Left lobe of liver (tissue), 2 donors: ENCODE data around the gene MAGI2. TPM values are rescaled to one million over a fixed set of nuclear protein-coding genes. Genes with fewer than 3 reads are reported as not detected.

Source experiments
- ATAC-seq: fragments of 200-7000 bp; cut with Tn5 transposase; one replicate; pipeline ENCODE4 v1.9.1; 2020; ENCODE audit warnings: mild to moderate bottlenecking, moderate library complexity
- DNase-seq: peaks from one replicate; pipeline ENCODE4 v3.0.0-alpha.2; 2020; ENCODE audit warnings: low spot score
- total RNA-seq: library from RNA; stranded (reverse); gene quantifications from one replicate; pipeline ENCODE4 v1.2.1, GENCODE V29; 2021
- donor health status: DM: no; HTN: no; CAD: no; lungs with moderate emphysema.
- donor health status: DM: no; HTN: yes; CAD: no.

Gene MAGI2
- total RNA-seq, 1 donor from 2014 or later = 2.9 TPM

DNA sequence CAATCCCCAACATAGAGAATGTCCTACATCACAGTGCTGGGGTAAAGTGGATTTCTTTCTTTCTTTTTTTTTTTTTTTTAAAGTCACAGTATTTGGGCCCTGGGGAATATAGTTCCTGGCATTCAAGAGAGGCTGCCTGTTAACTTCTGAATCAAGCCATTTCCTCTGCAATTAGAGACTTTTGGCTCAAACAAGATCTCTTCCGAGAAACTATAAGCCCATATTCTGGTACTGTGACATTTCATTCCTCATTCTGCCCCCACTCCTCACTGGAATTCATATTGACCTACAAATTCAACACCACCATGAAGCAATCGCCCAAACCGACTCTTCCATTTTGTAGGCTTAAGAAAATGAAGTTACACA lies 1467.5 kb downstream of the MAGI2 start:
- ATAC-seq (no peak), DNase-seq (no peak)

DNA sequence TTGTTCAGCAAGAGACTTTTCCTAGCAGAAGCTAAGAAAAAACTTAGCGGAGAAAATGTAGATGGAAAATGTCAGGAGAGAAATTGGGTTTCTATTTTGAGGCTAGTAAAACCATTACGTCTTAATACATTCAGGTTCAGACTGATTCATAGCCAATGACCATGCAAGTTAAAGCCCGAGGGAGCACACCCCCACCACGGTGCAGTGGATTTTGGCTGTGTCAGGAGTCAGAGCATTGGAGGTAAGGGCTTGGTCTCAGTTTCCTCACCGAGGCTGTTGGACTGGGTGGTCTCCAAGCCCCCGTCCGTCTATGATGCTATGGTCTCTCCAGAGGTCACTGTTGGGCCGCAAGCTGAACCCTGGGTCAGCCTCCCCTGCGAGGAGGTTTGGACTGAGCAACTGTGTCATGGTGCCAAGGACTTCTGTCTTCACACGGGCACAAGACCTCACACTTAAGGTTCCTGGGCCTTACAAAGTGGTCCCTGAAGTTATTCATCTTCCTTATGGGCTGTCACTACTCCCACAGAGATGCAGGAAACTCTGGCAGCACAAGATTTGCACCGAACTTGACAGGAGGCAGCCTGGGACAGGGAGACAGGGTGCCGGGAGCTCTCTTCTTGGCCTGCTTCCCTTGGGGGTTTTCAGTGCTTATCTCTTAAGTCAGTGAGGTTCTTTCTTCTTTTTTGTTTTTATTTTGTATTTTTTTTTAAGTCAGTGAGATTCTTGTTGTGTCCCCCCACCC lies 1468.1 kb downstream of the MAGI2 start:
- ATAC-seq (no peak), DNase-seq (no peak)

DNA sequence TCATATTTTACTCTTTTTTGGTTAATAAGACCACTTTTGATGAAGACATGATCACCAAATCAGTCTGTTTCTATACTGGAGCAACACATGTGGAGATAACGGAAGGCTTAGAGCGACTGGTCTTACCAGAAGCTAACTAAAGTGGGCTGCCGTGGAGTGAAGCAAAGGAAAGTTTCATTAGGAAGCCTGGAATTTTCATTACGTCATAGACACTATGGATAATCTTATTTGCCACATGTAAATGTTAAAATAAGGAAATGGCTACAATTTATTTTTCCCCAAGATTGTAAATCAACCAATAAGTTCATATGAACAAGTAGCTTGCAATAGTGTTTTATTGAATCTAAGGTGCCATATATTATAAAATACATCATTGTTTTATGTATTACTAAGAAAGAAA lies 1469.5 kb downstream of the MAGI2 start:
- no peak for ATAC-seq
- DNase-seq = no peak

GRCh38 chr7:77982926-77983550 lies 1470.4 kb downstream of the MAGI2 start:
- no peak for ATAC-seq
- no peak for DNase-seq

DNA sequence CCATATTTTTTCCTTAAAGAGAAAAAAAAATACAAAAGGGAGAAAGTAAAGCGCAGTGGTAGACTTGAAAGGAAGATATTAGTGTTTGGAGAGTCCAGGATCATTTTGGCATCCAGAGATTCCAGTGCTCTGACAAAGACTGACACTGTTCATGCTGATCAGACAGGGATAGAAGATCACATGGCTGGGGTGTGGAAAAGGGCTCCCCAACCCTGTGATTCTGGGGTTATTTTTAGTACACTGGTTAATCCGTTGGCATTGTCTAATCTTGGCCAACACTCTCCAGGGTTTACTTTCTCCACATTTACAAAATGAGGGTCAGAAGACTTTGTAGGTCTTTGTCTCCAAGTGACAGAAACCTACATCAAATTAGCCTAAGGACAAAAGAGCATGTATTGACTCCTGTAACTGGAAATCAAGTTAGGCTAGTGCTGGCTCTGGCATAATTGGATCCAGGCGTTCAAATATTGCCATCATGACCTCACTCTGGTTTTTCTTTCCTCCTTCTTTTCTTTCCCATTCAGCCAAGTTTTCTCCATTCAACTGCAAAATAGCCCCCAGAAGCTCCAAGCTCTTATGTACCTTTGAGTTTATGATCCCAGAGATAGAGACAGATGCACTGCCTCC lies 1473.3 kb downstream of the MAGI2 start:
- ATAC-seq (no peak), DNase-seq (no peak)

- ATAC-seq = no peak
- no peak for DNase-seq
Measured at GRCh38 chr7:77979219-77979618, 1474.2 kb downstream of the MAGI2 start.

GRCh38 chr7:77975672-77976480 lies 1477.6 kb downstream of the MAGI2 start:
- no peak for ATAC-seq
- no peak for DNase-seq

GRCh38 chr7:77971726-77972125 lies 1481.7 kb downstream of the MAGI2 start:
- no peak for ATAC-seq

GRCh38 chr7:77967429-77967828 lies 1486.0 kb downstream of the MAGI2 start:
- DNase-seq = no peak
- ATAC-seq = no peak

More at GRCh38 chr7:77971726-77972125, 1481.7 kb downstream of the MAGI2 start:
- no peak for DNase-seq
